ENCODE data around the gene TCP11X1. TPM values are rescaled to one million over a fixed set of nuclear protein-coding genes. Genes with fewer than 3 reads are reported as not detected.
"Not testable (repeated sequence)": the region's sequence is repeated elsewhere in the genome, so short reads cannot be mapped to it uniquely, and the experiment has no call there.

TCP11X1 gene
- not detected in 2 replicates for total RNA-seq

- H4K20me1 ChIP-seq (ENCODE audit: insufficient read depth, low read length); H3K79me2 ChIP-seq (ENCODE audit: insufficient read depth, low read length); H3K27ac ChIP-seq (ENCODE audit: low read depth, low read length); H3K4me3 ChIP-seq (ENCODE audit: insufficient read depth, low read length); H2AFZ ChIP-seq (ENCODE audit: low read length); H3K4me1 ChIP-seq (ENCODE audit: insufficient read depth, low read length); H3K9me3 ChIP-seq (ENCODE audit: low read depth, low read length); H3K27me3 ChIP-seq (ENCODE audit: insufficient read depth, low read length); H3K4me2 ChIP-seq (ENCODE audit: insufficient read depth, low read length); H3K36me3 ChIP-seq (ENCODE audit: insufficient read depth, low read length); DNase-seq (ENCODE audit: insufficient read length, low spot score, missing footprints): not testable (repeated sequence)
Measured at GRCh38 chrX:102214986-102215385, at the start of gene TCP11X1. TSS of gene TCP11X1 (plus strand) at chrX:102215301.

GRCh38 chrX:102185967-102186720, 29.0 kb upstream of the TCP11X1 start:
- no peak for DNase-seq (ENCODE audit: insufficient read length, low spot score, missing footprints)
- Histone ChIP-seq H2AFZ (ENCODE audit: low read length) (no peak overlapping the region), H3K9me3 (ENCODE audit: low read depth, low read length) (no peaks in the 10 kb centered on the region), H3K4me2 (ENCODE audit: insufficient read depth, low read length) (no peak overlapping the region), H3K27ac (ENCODE audit: low read depth, low read length) (no peak overlapping the region), H4K20me1 (ENCODE audit: insufficient read depth, low read length) (no peaks in the 10 kb centered on the region), H3K4me1 (ENCODE audit: insufficient read depth, low read length) (no peaks in the 10 kb centered on the region), H3K36me3 (ENCODE audit: insufficient read depth, low read length) (no peaks in the 10 kb centered on the region), H3K79me2 (ENCODE audit: insufficient read depth, low read length) (no peaks in the 10 kb centered on the region), H3K4me3 (ENCODE audit: insufficient read depth, low read length) (no peak overlapping the region), H3K27me3 (ENCODE audit: insufficient read depth, low read length) (no peaks in the 10 kb centered on the region)
- TF ChIP-seq, protein P1, sequence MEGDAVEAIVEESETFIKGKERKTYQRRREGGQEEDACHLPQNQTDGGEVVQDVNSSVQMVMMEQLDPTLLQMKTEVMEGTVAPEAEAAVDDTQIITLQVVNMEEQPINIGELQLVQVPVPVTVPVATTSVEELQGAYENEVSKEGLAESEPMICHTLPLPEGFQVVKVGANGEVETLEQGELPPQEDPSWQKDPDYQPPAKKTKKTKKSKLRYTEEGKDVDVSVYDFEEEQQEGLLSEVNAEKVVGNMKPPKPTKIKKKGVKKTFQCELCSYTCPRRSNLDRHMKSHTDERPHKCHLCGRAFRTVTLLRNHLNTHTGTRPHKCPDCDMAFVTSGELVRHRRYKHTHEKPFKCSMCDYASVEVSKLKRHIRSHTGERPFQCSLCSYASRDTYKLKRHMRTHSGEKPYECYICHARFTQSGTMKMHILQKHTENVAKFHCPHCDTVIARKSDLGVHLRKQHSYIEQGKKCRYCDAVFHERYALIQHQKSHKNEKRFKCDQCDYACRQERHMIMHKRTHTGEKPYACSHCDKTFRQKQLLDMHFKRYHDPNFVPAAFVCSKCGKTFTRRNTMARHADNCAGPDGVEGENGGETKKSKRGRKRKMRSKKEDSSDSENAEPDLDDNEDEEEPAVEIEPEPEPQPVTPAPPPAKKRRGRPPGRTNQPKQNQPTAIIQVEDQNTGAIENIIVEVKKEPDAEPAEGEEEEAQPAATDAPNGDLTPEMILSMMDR (IDR thresholded peaks at IDR 0.05; ENCODE audit: extremely low read depth, low read depth, low read length): no peak

DNA sequence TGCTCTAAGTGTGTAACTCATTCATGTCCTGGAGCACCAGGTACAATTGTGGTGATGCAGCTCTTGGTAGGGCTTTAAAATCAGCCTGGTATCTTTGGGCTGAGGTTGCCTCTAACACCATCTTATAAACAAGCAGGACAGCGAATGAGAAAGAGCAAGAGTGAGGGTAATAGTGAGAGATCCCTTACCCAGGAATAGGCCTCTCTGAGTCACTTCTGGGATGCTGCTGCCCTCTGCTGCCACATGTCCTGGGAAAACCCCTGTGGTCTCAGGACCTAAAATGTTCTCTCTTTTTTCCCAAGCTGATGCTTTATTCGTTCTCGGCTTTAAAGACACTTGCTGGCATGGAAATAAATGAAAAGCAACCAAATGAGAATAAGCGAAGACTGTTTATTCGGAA, 7.2 kb upstream of the TCP11X1 start:
- not testable (repeated sequence) for H3K79me2 ChIP-seq (ENCODE audit: insufficient read depth, low read length); H3K4me1 ChIP-seq (ENCODE audit: insufficient read depth, low read length); H4K20me1 ChIP-seq (ENCODE audit: insufficient read depth, low read length); DNase-seq (ENCODE audit: insufficient read length, low spot score, missing footprints); H3K9me3 ChIP-seq (ENCODE audit: low read depth, low read length); H3K4me3 ChIP-seq (ENCODE audit: insufficient read depth, low read length); H2AFZ ChIP-seq (ENCODE audit: low read length); H3K27me3 ChIP-seq (ENCODE audit: insufficient read depth, low read length); H3K36me3 ChIP-seq (ENCODE audit: insufficient read depth, low read length); H3K27ac ChIP-seq (ENCODE audit: low read depth, low read length); H3K4me2 ChIP-seq (ENCODE audit: insufficient read depth, low read length)

GRCh38 chrX:102216497-102216896, 1.4 kb downstream of the TCP11X1 start:
- DNase-seq (ENCODE audit: insufficient read length, low spot score, missing footprints); H3K27ac ChIP-seq (ENCODE audit: low read depth, low read length); H3K9me3 ChIP-seq (ENCODE audit: low read depth, low read length); H4K20me1 ChIP-seq (ENCODE audit: insufficient read depth, low read length); H2AFZ ChIP-seq (ENCODE audit: low read length); H3K4me2 ChIP-seq (ENCODE audit: insufficient read depth, low read length); H3K36me3 ChIP-seq (ENCODE audit: insufficient read depth, low read length); H3K4me1 ChIP-seq (ENCODE audit: insufficient read depth, low read length); H3K4me3 ChIP-seq (ENCODE audit: insufficient read depth, low read length); H3K79me2 ChIP-seq (ENCODE audit: insufficient read depth, low read length); H3K27me3 ChIP-seq (ENCODE audit: insufficient read depth, low read length): not testable (repeated sequence)

DNA sequence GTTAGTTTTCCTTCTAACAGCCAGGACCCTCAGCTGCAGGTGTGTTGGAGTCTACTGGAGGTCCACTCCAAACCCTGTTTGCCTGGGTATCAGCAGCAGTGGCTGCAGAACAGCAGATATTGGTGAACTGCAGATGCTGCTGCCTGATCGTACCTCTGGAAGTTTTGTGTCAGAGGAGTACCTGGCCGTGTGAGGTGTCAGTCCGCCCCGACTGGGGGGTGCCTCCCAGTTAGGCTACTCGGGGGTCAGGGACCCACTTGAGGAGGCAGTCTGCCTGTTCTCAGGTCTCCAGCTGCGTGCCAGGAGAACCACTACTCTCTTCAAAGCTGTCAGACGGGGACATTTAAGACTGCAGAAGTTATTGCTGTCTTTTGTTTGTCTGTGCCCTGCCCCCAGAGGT, 20.6 kb downstream of the TCP11X1 start:
- not testable (repeated sequence) for DNase-seq (ENCODE audit: insufficient read length, low spot score, missing footprints); H3K9me3 ChIP-seq (ENCODE audit: low read depth, low read length); H3K27ac ChIP-seq (ENCODE audit: low read depth, low read length); H4K20me1 ChIP-seq (ENCODE audit: insufficient read depth, low read length); H3K4me3 ChIP-seq (ENCODE audit: insufficient read depth, low read length); H3K4me1 ChIP-seq (ENCODE audit: insufficient read depth, low read length); H3K36me3 ChIP-seq (ENCODE audit: insufficient read depth, low read length); H3K4me2 ChIP-seq (ENCODE audit: insufficient read depth, low read length); H2AFZ ChIP-seq (ENCODE audit: low read length); H3K79me2 ChIP-seq (ENCODE audit: insufficient read depth, low read length); H3K27me3 ChIP-seq (ENCODE audit: insufficient read depth, low read length)

GRCh38 chrX:102240265-102240664, 25.2 kb downstream of the TCP11X1 start:
- not testable (repeated sequence) for H3K4me3 ChIP-seq (ENCODE audit: insufficient read depth, low read length); H3K9me3 ChIP-seq (ENCODE audit: low read depth, low read length); H3K4me2 ChIP-seq (ENCODE audit: insufficient read depth, low read length); H3K4me1 ChIP-seq (ENCODE audit: insufficient read depth, low read length); H3K27me3 ChIP-seq (ENCODE audit: insufficient read depth, low read length); H4K20me1 ChIP-seq (ENCODE audit: insufficient read depth, low read length); H3K79me2 ChIP-seq (ENCODE audit: insufficient read depth, low read length); DNase-seq (ENCODE audit: insufficient read length, low spot score, missing footprints); H3K27ac ChIP-seq (ENCODE audit: low read depth, low read length); H2AFZ ChIP-seq (ENCODE audit: low read length); H3K36me3 ChIP-seq (ENCODE audit: insufficient read depth, low read length)

DNA sequence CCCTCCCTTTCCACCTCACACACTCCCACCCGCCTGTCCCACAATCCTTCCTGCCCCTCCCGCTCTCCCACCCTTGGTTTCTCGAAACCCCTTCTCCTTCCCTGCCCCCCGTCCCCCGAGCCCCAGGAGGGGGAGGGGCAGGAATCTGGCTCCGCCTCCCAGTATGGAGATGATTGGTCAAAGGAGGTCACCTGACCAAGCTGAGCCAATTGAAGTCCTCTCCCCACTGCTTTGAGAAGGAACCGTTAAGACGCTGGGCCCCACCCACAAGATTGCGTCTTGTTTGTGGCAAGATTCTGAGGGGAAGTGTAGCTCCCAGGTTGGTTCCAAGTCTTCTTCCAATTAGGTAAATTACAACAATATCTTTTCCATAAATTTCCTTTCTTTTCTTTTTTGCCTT, 31.8 kb downstream of the TCP11X1 start, which contains the start of gene NXF2:
Gene NXF2 (plus strand): TSS at position 275 of the 400 bp plus-strand sequence. CDS start 59,912 bp downstream, outside the sequence.
- H2AFZ ChIP-seq (ENCODE audit: low read length); H3K9me3 ChIP-seq (ENCODE audit: low read depth, low read length); H3K79me2 ChIP-seq (ENCODE audit: insufficient read depth, low read length); H3K4me1 ChIP-seq (ENCODE audit: insufficient read depth, low read length); H3K36me3 ChIP-seq (ENCODE audit: insufficient read depth, low read length); H3K27ac ChIP-seq (ENCODE audit: low read depth, low read length); H3K4me3 ChIP-seq (ENCODE audit: insufficient read depth, low read length); H4K20me1 ChIP-seq (ENCODE audit: insufficient read depth, low read length); H3K27me3 ChIP-seq (ENCODE audit: insufficient read depth, low read length); H3K4me2 ChIP-seq (ENCODE audit: insufficient read depth, low read length); DNase-seq (ENCODE audit: insufficient read length, low spot score, missing footprints): not testable (repeated sequence)

DNA sequence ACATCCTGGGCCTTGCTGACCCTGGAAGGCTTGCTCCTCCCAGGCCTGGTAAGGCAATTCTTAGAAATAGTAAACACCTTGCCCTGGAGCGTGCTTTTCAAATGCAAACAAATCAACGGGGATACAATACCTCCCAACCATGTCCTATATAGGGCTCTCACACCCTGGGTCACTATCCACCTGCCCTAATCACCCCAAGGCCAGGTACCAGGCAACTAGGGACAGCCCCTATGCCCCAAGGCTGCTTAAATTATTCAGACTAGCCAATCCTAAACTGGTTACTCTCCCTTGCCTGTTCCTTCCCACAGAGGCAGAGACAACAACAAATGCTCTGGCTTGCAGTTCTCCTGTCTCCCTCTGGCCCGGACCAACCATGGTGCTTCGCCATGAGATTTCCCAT, 57.1 kb downstream of the TCP11X1 start:
- H3K4me2 ChIP-seq (ENCODE audit: insufficient read depth, low read length); H3K27ac ChIP-seq (ENCODE audit: low read depth, low read length); H3K4me3 ChIP-seq (ENCODE audit: insufficient read depth, low read length): not testable (repeated sequence)

More for the DNA sequence above, 57.1 kb downstream of the TCP11X1 start:
- H3K9me3 ChIP-seq (ENCODE audit: low read depth, low read length); H3K4me1 ChIP-seq (ENCODE audit: insufficient read depth, low read length); H2AFZ ChIP-seq (ENCODE audit: low read length); DNase-seq (ENCODE audit: insufficient read length, low spot score, missing footprints); H3K36me3 ChIP-seq (ENCODE audit: insufficient read depth, low read length); H3K79me2 ChIP-seq (ENCODE audit: insufficient read depth, low read length); H4K20me1 ChIP-seq (ENCODE audit: insufficient read depth, low read length); H3K27me3 ChIP-seq (ENCODE audit: insufficient read depth, low read length): not testable (repeated sequence)

Measured in osteoblast (primary cell).